H9 (cell line): ENCODE measurements around the gene LMO4. TPM values are rescaled to one million over a fixed set of nuclear protein-coding genes. Genes with fewer than 3 reads are reported as not detected.

Source experiments
- DNase-seq: peaks from one replicate; pipeline ENCODE4 v3.0.0-alpha.2; 2017
- H2AFZ ChIP-seq: one replicate; pipeline ENCODE4 v1.6.1; 2013; ENCODE audit warnings: mild to moderate bottlenecking, low read length, control low read depth, moderate library complexity
- H2AK5ac ChIP-seq: 2 replicates; pipeline ENCODE4 v1.6.1; 2013; ENCODE audit warnings: low read length, control low read depth, mixed read lengths; ENCODE audit not compliant: insufficient read length
- H2BK120ac ChIP-seq: one replicate; pipeline ENCODE4 v1.6.1; 2013; ENCODE audit warnings: low read depth, mild to moderate bottlenecking, low read length, control low read depth, inconsistent platforms; ENCODE audit not compliant: poor library complexity, severe bottlenecking
- H2BK12ac ChIP-seq: 2 replicates; pipeline ENCODE4 v1.6.1; 2013; ENCODE audit warnings: low read length, control low read depth, mixed read lengths, low read depth; ENCODE audit not compliant: insufficient read length
- H2BK15ac ChIP-seq: 2 replicates; pipeline ENCODE4 v1.6.1; 2013; ENCODE audit warnings: low read depth, low read length, control low read depth
- H2BK20ac ChIP-seq: one replicate; pipeline ENCODE4 v1.6.1; 2013; ENCODE audit warnings: low read depth, mild to moderate bottlenecking, low read length, control low read depth, inconsistent platforms; ENCODE audit not compliant: poor library complexity, severe bottlenecking
- H2BK5ac ChIP-seq: 2 replicates; pipeline ENCODE4 v1.6.1; 2013; ENCODE audit warnings: low read length, control low read depth, mixed read lengths; ENCODE audit not compliant: insufficient read length
- H3K14ac ChIP-seq: 2 replicates; pipeline ENCODE4 v1.6.1; 2013; ENCODE audit warnings: low read length, control low read depth; ENCODE audit not compliant: insufficient read depth
- H3K18ac ChIP-seq: 2 replicates; pipeline ENCODE4 v1.6.1; 2013; ENCODE audit warnings: low read depth, mild to moderate bottlenecking, mixed read lengths, low read length, control low read depth; ENCODE audit not compliant: insufficient read length
- H3K23ac ChIP-seq: 2 replicates; pipeline ENCODE4 v1.6.1; 2013; ENCODE audit warnings: low read length, control low read depth, mixed read lengths, low read depth; ENCODE audit not compliant: insufficient read length
- H3K23me2 ChIP-seq: 2 replicates; pipeline ENCODE4 v1.6.1; 2013; ENCODE audit warnings: low read depth, mild to moderate bottlenecking, mixed read lengths, low read length, control low read depth; ENCODE audit not compliant: insufficient read length, poor library complexity, severe bottlenecking
- H3K27ac ChIP-seq: 2 replicates; pipeline ENCODE4 v1.5.1; 2013; ENCODE audit warnings: low read length, control low read depth, mixed read lengths, low read depth; ENCODE audit not compliant: insufficient read length
- H3K27me3 ChIP-seq: 2 replicates; pipeline ENCODE4 v1.6.1; 2013; ENCODE audit warnings: low read length, control low read depth, inconsistent platforms; ENCODE audit not compliant: insufficient read depth
- H3K4ac ChIP-seq: 2 replicates; pipeline ENCODE4 v1.6.1; 2013; ENCODE audit warnings: low read depth, mild to moderate bottlenecking, control low read depth, inconsistent platforms, low read length, moderate library complexity
- H3K4me1 ChIP-seq: 2 replicates; pipeline ENCODE4 v1.6.1; 2013; ENCODE audit warnings: low read length, control low read depth, inconsistent platforms; ENCODE audit not compliant: insufficient read depth
- H3K4me2 ChIP-seq: 2 replicates; pipeline ENCODE4 v1.6.1; 2013; ENCODE audit warnings: low read length, control low read depth, mixed read lengths; ENCODE audit not compliant: insufficient read length, insufficient read depth
- H3K56ac ChIP-seq: 2 replicates; pipeline ENCODE4 v1.6.1; 2013; ENCODE audit warnings: low read depth, mild to moderate bottlenecking, mixed read lengths, low read length, control low read depth; ENCODE audit not compliant: insufficient read length
- H3K79me1 ChIP-seq: 2 replicates; pipeline ENCODE4 v1.6.1; 2013; ENCODE audit warnings: low read depth, mild to moderate bottlenecking, moderate library complexity, low read length, control low read depth, inconsistent platforms; ENCODE audit not compliant: insufficient read depth, poor library complexity, severe bottlenecking
- H3K79me2 ChIP-seq: 2 replicates; pipeline ENCODE4 v1.6.1; 2013; ENCODE audit warnings: low read length, control low read depth, inconsistent platforms; ENCODE audit not compliant: insufficient read depth
- H3K9ac ChIP-seq: 2 replicates; pipeline ENCODE4 v1.6.1; 2013; ENCODE audit warnings: low read length, control low read depth, mixed read lengths; ENCODE audit not compliant: insufficient read length; ENCODE audit errors: extremely low read depth
- H3K9me3 ChIP-seq: one replicate; pipeline ENCODE4 v1.6.1; 2013; ENCODE audit warnings: low read depth, low read length, inconsistent platforms; ENCODE audit not compliant: control insufficient read depth
- H3T11ph ChIP-seq: one replicate; pipeline ENCODE4 v1.6.1; 2013; ENCODE audit warnings: mild to moderate bottlenecking, low read length, control low read depth, inconsistent platforms
- H4K20me1 ChIP-seq: one replicate; pipeline ENCODE4 v1.6.1; 2013; ENCODE audit not compliant: control insufficient read depth, insufficient read length, insufficient read depth
- H4K5ac ChIP-seq: 2 replicates; pipeline ENCODE4 v1.6.1; 2013; ENCODE audit warnings: low read depth, mild to moderate bottlenecking, mixed read lengths, low read length, control low read depth; ENCODE audit not compliant: insufficient read length
- H4K8ac ChIP-seq: replicated peaks from 2 replicates; pipeline ENCODE4 v1.6.1; 2013; ENCODE audit warnings: low read length, control low read depth, mixed read lengths, low read depth; ENCODE audit not compliant: insufficient read length
- H4K91ac ChIP-seq: 2 replicates; pipeline ENCODE4 v1.6.1; 2013; ENCODE audit warnings: low read depth, mild to moderate bottlenecking, moderate library complexity, mixed read lengths, low read length, control low read depth; ENCODE audit not compliant: insufficient read length
- H3K27ac Mint-ChIP-seq, 3 experiments: 2 replicates in 2 of 3; 3 replicates in 1 of 3; pipeline ENCODE4 v1.8.0; 2020 to 2021; ENCODE audit warnings: mixed read lengths in 3 of 3, mild to moderate bottlenecking in 1 of 3, moderate library complexity in 1 of 3
- H3K27me3 Mint-ChIP-seq: 2 replicates; pipeline ENCODE4 v1.8.0; 2021; ENCODE audit warnings: low read depth, mild to moderate bottlenecking, moderate library complexity, mixed read lengths
- H3K36me3 Mint-ChIP-seq, 3 experiments: 2 replicates in 2 of 3; 3 replicates in 1 of 3; pipeline ENCODE4 v1.8.0; 2020 to 2021; ENCODE audit warnings: low read depth in 3 of 3, mixed read lengths in 3 of 3; ENCODE audit not compliant: insufficient read depth in 1 of 3
- H3K4me1 Mint-ChIP-seq, 2 experiments: 2 replicates each; pipeline ENCODE4 v1.8.0; 2020; ENCODE audit warnings: mixed read lengths in 2 of 2
- H3K4me3 Mint-ChIP-seq, 2 experiments: 2 replicates in 1 of 2; 3 replicates in 1 of 2; pipeline ENCODE4 v1.8.0; 2020 to 2021; ENCODE audit warnings: mild to moderate bottlenecking in 2 of 2, mixed read lengths in 2 of 2, moderate library complexity in 1 of 2
- H3K9me3 Mint-ChIP-seq, 2 experiments: 2 replicates in 1 of 2; 3 replicates in 1 of 2; pipeline ENCODE4 v1.8.0; 2020; ENCODE audit warnings: mild to moderate bottlenecking in 2 of 2, mixed read lengths in 2 of 2, moderate library complexity in 1 of 2
- WGBS: extraction: QIAGEN DNeasy Blood & Tissue Kit; methylation state at CpG from one replicate; pipeline ENCODE4 v1.1.7; 2013; ENCODE audit warnings: missing lambda C conversion rate, low lambda C conversion rate, mixed read lengths; ENCODE audit not compliant: insufficient read length; ENCODE audit errors: extremely low coverage; 5-methylcytosine and 5-hydroxymethylcytosine counted together
- total RNA-seq: library from RNA; stranded (reverse); gene quantifications from 2 replicates; pipeline ENCODE4 v1.2.1, GENCODE V29; 2021
- TF ChIP-seq, protein P1 (sequence below): fragments of 200-600 bp; sonication (generic); conservative IDR thresholded peaks from 3 replicates; pipeline ENCODE4 v1.8.0; 2021; ENCODE audit warnings: antibody characterized with exemption, mild to moderate bottlenecking

LMO4 gene
- total RNA-seq, 1 experiment from 2014 or later: 64.9 TPM

DNA sequence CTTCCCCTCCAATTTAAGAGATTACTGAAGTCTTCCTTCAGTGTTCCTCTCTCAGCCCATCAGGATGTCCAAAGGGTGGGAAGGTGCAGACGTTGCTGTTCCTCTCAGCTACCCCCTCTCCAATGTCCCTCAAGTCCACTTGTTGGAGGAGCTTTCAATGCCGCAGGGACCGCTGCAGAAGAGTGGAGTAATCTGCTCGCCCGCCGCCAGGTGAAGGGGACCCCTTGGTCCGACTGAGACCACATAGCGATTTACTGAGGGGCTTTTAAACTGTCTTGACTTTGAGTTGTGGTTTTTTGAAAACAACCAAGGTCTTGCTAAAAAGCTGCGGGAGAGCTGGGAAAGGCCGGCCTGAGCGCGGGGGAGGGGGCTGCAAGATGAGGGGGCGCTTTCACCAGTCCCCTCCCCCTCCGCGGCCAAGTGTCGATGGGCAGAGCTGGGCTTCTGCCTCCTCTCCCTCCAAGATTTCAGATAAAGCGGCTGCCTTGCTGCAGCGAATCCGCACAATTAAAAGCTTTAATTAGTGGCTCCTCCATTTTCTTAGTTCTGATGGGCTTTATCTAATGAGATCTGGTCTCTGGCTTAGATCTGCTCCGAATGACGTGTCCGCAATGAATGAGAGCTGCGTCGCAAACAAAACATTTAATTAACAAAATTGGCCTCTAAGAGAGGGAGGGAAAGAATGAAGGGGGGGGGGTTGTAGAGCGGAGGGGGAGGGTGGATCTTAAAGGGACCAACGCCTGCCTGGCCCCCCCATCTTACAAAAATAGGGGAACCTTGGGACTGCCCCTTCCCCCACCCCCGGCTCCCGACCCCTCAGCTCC, 5.9 kb downstream of the LMO4 start:
- no CpG with 5 or more reads among the region's 28 CpGs for WGBS
- H3K27ac Mint-ChIP-seq: peak overlapping the region; percentile 81 to 92 (median 91); a peak in 6 of 7 replicates
- Histone ChIP-seq H4K91ac (no peak overlapping the region), H3K23me2 (peaks cover 14% of the 10 kb centered on the region), H3K9me3 (no peaks in the 10 kb centered on the region), H2BK20ac (no peak overlapping the region), H3K14ac (peak overlapping the region; percentile 58; the same call in 1 of the 2 replicates), H2AK5ac (no peak overlapping the region), H3K79me2 (peaks cover 19% of the 10 kb centered on the region; the same call in 1 of the 2 replicates), H3K4me2 (peak overlapping the region; percentile 42), H2BK120ac (no peak overlapping the region), H3T11ph (no peak overlapping the region), H2BK12ac (no peak overlapping the region), H4K5ac (no peak overlapping the region), H2BK15ac (no peak overlapping the region), H3K79me1 (peaks cover 9% of the 10 kb centered on the region), H3K4me1 (peaks cover 8% of the 10 kb centered on the region; the same call in 1 of the 2 replicates), H3K4ac (no peak overlapping the region), H3K56ac (no peak overlapping the region), H3K18ac (peak overlapping the region; percentile 33), H3K23ac (no peak overlapping the region), H2AFZ (no peak overlapping the region), H3K27ac (no peak overlapping the region), H3K27me3 (no peaks in the 10 kb centered on the region), H4K20me1 (peaks cover 2% of the 10 kb centered on the region), H2BK5ac (no peak overlapping the region), H3K9ac (peak overlapping the region; percentile 70), H4K8ac (no peak overlapping the region)
- peaks cover 3% of the 10 kb centered on the region for H3K27me3 Mint-ChIP-seq
- peak; percentile 71 for DNase-seq
- peak overlapping the region; percentile 79 to 86 for H3K4me3 Mint-ChIP-seq
- TF ChIP-seq, protein P1, sequence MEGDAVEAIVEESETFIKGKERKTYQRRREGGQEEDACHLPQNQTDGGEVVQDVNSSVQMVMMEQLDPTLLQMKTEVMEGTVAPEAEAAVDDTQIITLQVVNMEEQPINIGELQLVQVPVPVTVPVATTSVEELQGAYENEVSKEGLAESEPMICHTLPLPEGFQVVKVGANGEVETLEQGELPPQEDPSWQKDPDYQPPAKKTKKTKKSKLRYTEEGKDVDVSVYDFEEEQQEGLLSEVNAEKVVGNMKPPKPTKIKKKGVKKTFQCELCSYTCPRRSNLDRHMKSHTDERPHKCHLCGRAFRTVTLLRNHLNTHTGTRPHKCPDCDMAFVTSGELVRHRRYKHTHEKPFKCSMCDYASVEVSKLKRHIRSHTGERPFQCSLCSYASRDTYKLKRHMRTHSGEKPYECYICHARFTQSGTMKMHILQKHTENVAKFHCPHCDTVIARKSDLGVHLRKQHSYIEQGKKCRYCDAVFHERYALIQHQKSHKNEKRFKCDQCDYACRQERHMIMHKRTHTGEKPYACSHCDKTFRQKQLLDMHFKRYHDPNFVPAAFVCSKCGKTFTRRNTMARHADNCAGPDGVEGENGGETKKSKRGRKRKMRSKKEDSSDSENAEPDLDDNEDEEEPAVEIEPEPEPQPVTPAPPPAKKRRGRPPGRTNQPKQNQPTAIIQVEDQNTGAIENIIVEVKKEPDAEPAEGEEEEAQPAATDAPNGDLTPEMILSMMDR: peak; percentile 52
- H3K9me3 Mint-ChIP-seq: no peaks in the 10 kb centered on the region; a peak in 1 of 5 replicates
- H3K4me1 Mint-ChIP-seq: peaks cover 58 to 63% of the 10 kb centered on the region in 2 experiments
- peaks cover 26 to 35% (median 30%) of the 10 kb centered on the region in 3 experiments for H3K36me3 Mint-ChIP-seq
